Breast epithelium (tissue), 4 donors: ENCODE results near the gene KCNH4. TPM values are rescaled to one million over a fixed set of nuclear protein-coding genes. Genes with fewer than 3 reads are reported as not detected.

Experiments used
- DNase-seq, 2 donors: peaks; one replicate each; pipeline ENCODE4 v3.0.0-alpha.2; 2019; ENCODE audit warnings: low spot score in 2 of 2
- H3K27ac ChIP-seq, 2 donors: fragments of 200-600 bp; sonication (generic) in 1 of 2; one replicate each; pipeline ENCODE4 v1.5.1; 2016 to 2019; ENCODE audit warnings: mild to moderate bottlenecking in 1 of 2
- H3K27me3 ChIP-seq, 2 donors: fragments of 200-600 bp; sonication (generic) in 1 of 2; one replicate each; pipeline versions ENCODE4 v1.5.1 to v1.6.0; 2017 to 2019; ENCODE audit warnings: control low read depth in 1 of 2, mild to moderate bottlenecking in 1 of 2
- H3K36me3 ChIP-seq: fragments of 200-600 bp; one replicate; pipeline ENCODE4 v1.5.1; 2019
- H3K4me1 ChIP-seq, 2 donors: fragments of 200-600 bp; sonication (generic); one replicate each; pipeline ENCODE4 v1.5.1; 2016 to 2019; ENCODE audit warnings: control low read depth in 1 of 2
- H3K4me3 ChIP-seq, 3 donors: fragments of 200-600 bp; sonication (generic); 1 replicate in 2 of 3; 2 replicates in 1 of 3; pipeline ENCODE4 v1.5.1; 2016 to 2019; ENCODE audit warnings: mild to moderate bottlenecking in 3 of 3, moderate library complexity in 2 of 3
- H3K9me3 ChIP-seq, 2 donors: fragments of 200-600 bp; sonication (generic) in 1 of 2; one replicate each; pipeline ENCODE4 v1.5.1; 2016 to 2019; ENCODE audit warnings: control low read depth in 1 of 2
- CTCF ChIP-seq, 3 donors: fragments of 450-650 bp; IDR thresholded peaks; one replicate each; pipeline ENCODE4 v1.5.1; 2016 to 2017; ENCODE audit warnings: antibody characterized with exemption in 3 of 3, mild to moderate bottlenecking in 3 of 3, moderate library complexity in 3 of 3
- POLR2A ChIP-seq: fragments of 450-650 bp; IDR thresholded peaks from one replicate; pipeline ENCODE4 v1.6.1; 2016; ENCODE audit warnings: antibody characterized with exemption, mild to moderate bottlenecking, moderate library complexity
- POLR2AphosphoS5 ChIP-seq, 3 donors: sonication (generic); formaldehyde crosslinking; IDR thresholded peaks; one replicate each; pipeline ENCODE4 v1.6.1; 2017; ENCODE audit warnings: antibody characterized with exemption in 3 of 3
- intact Hi-C: fragments of 100-400 bp; cut with DNase I; formaldehyde crosslinking; loops from one replicate; pipeline ENCODE4 v1.15.1; 2023; ENCODE audit warnings: low total_unique reads
- total RNA-seq, 3 donors: library from RNA; depleted of rRNA; stranded (reverse); fragments of >200 nt; gene quantifications; one replicate each; pipeline ENCODE4 v1.1.0, GENCODE V29; 2016

KCNH4 gene
- total RNA-seq, 3 donors from 2014 or later = under 0.01 TPM; not detected in 2

- intact Hi-C loops = no loop called here
- no peaks in the 10 kb centered on the region for H3K9me3 ChIP-seq
- H3K36me3 ChIP-seq = no peaks in the 10 kb centered on the region
- peaks cover 6 to 32% of the 10 kb centered on the region in 2 donors for H3K27me3 ChIP-seq
- no peak overlapping the region for H3K27ac ChIP-seq
- peak overlapping the region; percentile 38 to 61 (median 43) for H3K4me3 ChIP-seq
- no peak for DNase-seq
- TF ChIP-seq POLR2A = no peak
- TF ChIP-seq CTCF (IDR thresholded peaks at IDR 0.05) = no peak
- TF ChIP-seq POLR2AphosphoS5 (IDR thresholded peaks at IDR 0.05) = no peak
- H3K4me1 ChIP-seq = peaks cover 3 to 17% of the 10 kb centered on the region in 2 donors
These were observed 476 bp downstream of the KCNH4 start for GRCh38 chr17:42180411-42180921.

- Histone ChIP-seq H3K4me3 (peak overlapping the region in 1 of 3 donors; percentile 61), H3K4me1 (peaks cover 3 to 17% of the 10 kb centered on the region in 2 donors), H3K27me3 (peaks cover 6 to 32% of the 10 kb centered on the region in 2 donors), H3K36me3 (no peaks in the 10 kb centered on the region), H3K9me3 (no peaks in the 10 kb centered on the region), H3K27ac (no peak overlapping the region)
- no peak for TF ChIP-seq CTCF (IDR thresholded peaks at IDR 0.05)
- TF ChIP-seq POLR2A = no peak
- TF ChIP-seq POLR2AphosphoS5 (IDR thresholded peaks at IDR 0.05) = no peak
- intact Hi-C loops = no loop called here
- no peak for DNase-seq
These were observed 981 bp downstream of the KCNH4 start for GRCh38 chr17:42179911-42180410.

GRCh38 chr17:42179335-42179734 is 1.6 kb downstream of the KCNH4 start:
- Histone ChIP-seq H3K4me3 (no peak overlapping the region), H3K36me3 (no peaks in the 10 kb centered on the region), H3K4me1 (peaks cover 3 to 17% of the 10 kb centered on the region in 2 donors), H3K27ac (no peak overlapping the region), H3K27me3 (peaks cover 6 to 32% of the 10 kb centered on the region in 2 donors), H3K9me3 (no peaks in the 10 kb centered on the region)
- TF ChIP-seq CTCF (IDR thresholded peaks at IDR 0.05) (no peak), POLR2AphosphoS5 (IDR thresholded peaks at IDR 0.05) (no peak), POLR2A (no peak)
- intact Hi-C loops = no loop called here
- no peak for DNase-seq

GRCh38 chr17:42178817-42179216 is 2.1 kb downstream of the KCNH4 start:
- H3K36me3 ChIP-seq = no peaks in the 10 kb centered on the region
- H3K4me1 ChIP-seq = peaks cover 3 to 15% of the 10 kb centered on the region in 2 donors
- no peaks in the 10 kb centered on the region for H3K9me3 ChIP-seq
- no peak for TF ChIP-seq POLR2A
- TF ChIP-seq CTCF (IDR thresholded peaks at IDR 0.05) = no peak
- no peak for TF ChIP-seq POLR2AphosphoS5 (IDR thresholded peaks at IDR 0.05)
- no peak overlapping the region for H3K4me3 ChIP-seq
- H3K27me3 ChIP-seq = peaks cover 6 to 32% of the 10 kb centered on the region in 2 donors
- H3K27ac ChIP-seq = no peak overlapping the region
- intact Hi-C loops = no loop called here
- no peak for DNase-seq

- no peak for DNase-seq
- Histone ChIP-seq H3K36me3 (no peaks in the 10 kb centered on the region), H3K9me3 (no peaks in the 10 kb centered on the region), H3K4me1 (peaks cover 3 to 12% of the 10 kb centered on the region in 2 donors), H3K4me3 (no peak overlapping the region), H3K27me3 (peaks cover 6 to 25% of the 10 kb centered on the region in 2 donors), H3K27ac (no peak overlapping the region)
- TF ChIP-seq POLR2AphosphoS5 (IDR thresholded peaks at IDR 0.05) = no peak
- no peak for TF ChIP-seq CTCF (IDR thresholded peaks at IDR 0.05)
- TF ChIP-seq POLR2A = no peak
- intact Hi-C loops = no loop called here
These were observed 3.3 kb downstream of the KCNH4 start for GRCh38 chr17:42177684-42178083.
